Iris pigment epithelial cell (primary cell): ENCODE results near the gene CCDC73.
A peak's percentile ranks its signal among the peaks of the same experiment; 100 is the strongest.
"Not testable (repeated sequence)": the region's sequence is repeated elsewhere in the genome, so short reads cannot be mapped to it uniquely, and the experiment has no call there.

Experiments used
- DNase-seq: peaks from one replicate; pipeline ENCODE4 v3.0.0-alpha.2; 2011; ENCODE audit warnings: low read depth

Gene CCDC73

DNA sequence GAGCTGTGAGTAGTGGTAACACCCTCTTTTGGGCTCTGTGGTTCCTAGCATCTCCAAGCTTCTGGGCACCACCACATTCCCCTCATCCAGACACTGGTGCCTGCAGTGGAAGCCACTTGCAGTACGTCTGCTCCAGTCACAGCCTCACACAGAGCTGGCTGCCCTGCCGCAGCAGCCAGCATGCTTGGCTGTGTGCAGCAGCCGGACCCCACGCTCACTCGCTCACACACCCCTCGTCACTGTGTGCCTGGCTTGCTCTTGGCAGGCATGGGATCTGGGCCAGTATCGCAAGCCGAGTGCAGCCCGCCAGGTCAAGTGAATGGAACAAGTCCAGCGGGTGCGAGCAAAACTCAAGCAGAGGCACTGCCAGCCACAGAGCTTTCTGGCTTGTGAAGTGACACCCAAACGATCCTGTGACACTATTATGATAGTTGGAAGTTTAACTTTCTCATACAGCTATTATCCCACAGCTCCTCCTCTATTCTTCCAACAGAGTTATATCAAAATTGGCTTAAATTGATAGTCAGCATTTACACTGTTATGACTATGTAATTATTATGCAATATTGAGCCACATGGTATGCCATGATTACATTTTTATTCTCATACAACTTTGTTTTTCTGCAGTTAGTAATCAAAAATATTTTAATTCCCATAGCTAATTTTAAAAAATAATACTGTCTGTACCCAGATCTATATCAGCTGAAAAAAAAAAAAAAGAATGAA lies 89.0 kb downstream of the CCDC73 start:
- no peak for DNase-seq

GRCh38 chr11:32704775-32705174 lies 89.7 kb downstream of the CCDC73 start:
- no peak for DNase-seq

DNA sequence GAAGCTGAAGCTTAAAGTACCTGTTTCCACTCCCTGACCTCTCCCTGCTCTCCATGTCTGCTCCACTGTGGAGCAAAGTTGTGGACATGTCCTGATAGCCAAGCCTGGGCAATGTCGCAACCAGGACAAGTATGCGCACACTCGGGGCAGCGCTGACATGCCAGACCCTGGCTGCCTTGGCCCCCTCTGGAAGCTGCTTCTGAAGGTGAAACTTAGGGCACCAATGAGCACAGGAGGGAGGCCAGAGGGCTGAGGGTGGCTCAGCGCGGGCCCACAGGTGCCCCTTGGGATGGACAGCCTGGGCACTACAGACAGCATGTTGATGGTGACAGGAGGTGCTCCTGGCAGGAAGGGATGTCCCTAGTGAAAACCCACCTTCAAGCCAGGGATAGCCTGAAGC lies 90.2 kb downstream of the CCDC73 start:
- no peak for DNase-seq

GRCh38 chr11:32701616-32702015 lies 92.8 kb downstream of the CCDC73 start:
- no peak for DNase-seq

DNA sequence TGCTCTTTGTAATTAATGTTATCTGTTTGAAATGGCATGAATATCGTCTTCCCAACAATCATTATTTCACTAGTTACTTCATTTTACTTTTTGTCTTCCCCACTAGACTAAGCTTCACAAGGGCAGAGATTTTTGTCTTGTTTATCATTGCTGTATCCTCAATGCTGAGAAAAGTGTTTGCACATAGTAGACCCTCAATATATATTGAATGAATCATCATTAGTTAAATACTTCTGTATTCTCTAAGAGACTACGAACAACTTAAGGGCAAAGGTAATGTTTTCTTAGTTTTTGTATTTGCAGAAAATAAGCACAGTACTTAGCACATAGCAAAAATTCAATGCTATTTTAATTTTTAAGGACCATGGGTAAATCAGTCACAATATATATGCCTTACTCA lies 95.9 kb downstream of the CCDC73 start:
- no peak for DNase-seq

DNA sequence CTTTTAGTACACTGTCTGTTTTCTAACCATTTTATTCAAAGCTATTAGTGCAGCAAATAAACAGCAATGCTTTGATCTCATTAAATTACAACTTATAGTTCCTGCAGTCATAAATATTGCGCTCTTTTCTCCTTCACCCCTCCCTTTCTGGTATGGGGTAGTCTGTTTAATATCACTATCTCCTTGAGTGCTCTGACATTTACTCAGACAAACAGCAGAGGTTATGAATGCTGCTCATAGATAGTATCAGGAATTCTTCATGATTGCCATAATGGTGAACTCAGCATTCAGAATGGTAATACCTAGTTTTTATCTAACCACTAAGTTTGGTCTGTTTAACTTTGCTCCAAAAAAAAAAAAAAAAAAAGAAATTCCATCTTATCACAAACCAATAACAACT lies 123.4 kb downstream of the CCDC73 start:
- DNase-seq, result no peak

GRCh38 chr11:32659672-32660071 lies 134.8 kb downstream of the CCDC73 start:
- no peak for DNase-seq

- peak; percentile 30 for DNase-seq
Observed at GRCh38 chr11:32658639-32659406, 135.6 kb downstream of the CCDC73 start.

- peak; percentile 51 for DNase-seq
Observed at GRCh38 chr11:32643526-32643925, 150.9 kb downstream of the CCDC73 start.

GRCh38 chr11:32641361-32641760 lies 153.1 kb downstream of the CCDC73 start:
- no peak for DNase-seq

- no peak for DNase-seq
Observed at GRCh38 chr11:32635819-32636218, 158.6 kb downstream of the CCDC73 start.

DNA sequence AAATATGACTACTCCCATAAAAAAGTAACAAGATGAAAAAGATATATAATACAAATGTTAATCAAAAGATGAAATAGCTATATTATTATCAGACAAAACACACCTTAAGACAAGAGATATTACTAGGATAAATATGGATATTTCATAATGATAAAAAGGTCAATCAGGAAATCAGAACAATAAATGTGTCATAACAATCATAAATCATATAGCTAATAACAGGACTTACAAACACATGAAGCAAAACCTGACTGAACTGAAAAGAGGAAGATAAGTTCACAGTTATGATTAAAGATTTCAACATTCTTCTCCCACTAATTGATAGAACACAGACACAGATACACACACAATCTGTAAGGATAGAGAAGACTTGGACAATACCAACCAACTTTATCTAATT lies 163.6 kb downstream of the CCDC73 start:
- DNase-seq, result no peak

DNA sequence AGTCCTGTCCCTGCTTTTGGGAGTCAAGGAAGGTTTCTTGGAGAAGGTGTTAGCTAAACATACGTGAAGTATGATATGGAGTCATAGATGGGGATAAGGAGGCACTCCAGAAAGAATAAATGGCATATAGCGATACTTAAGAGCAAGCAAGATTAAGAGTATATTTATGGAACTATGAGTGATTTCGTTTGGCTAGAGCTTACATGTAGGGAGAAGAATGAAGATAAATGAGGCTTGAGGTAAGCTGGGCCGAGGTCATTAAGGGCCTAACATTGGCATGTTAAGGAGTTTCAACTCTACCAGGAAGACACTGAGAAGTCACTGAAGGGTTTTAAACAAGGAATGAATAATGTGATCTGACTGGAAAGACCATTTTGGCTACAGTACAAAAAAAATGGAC lies 177.6 kb downstream of the CCDC73 start:
- DNase-seq, result no peak

DNA sequence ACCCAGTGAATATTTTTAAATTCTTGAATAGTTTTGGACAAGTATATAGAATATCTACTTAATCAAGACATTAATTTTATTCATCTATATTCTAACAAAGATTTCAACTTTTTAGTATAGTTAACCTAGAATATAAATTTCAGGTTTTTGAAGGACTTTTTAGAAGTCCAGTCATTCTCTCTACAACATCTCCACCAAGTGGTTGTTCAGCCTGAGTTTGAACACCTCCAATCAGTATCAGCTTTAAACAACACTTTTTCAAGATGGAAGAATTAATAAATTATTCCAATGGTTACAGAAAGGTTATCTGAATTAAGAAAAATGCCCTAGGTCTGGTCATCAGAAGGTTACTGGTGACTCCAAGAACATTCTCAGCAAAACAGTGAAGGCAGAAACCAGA lies 179.0 kb downstream of the CCDC73 start:
- DNase-seq, result peak; percentile 11

- DNase-seq, result no peak
Observed at GRCh38 chr11:32613500-32614151, 180.8 kb downstream of the CCDC73 start.

- no peak for DNase-seq
Observed at GRCh38 chr11:32610797-32611352, 183.6 kb downstream of the CCDC73 start.

- DNase-seq, result not testable (repeated sequence)
Observed at GRCh38 chr11:32608826-32609225, 185.6 kb downstream of the CCDC73 start.

DNA sequence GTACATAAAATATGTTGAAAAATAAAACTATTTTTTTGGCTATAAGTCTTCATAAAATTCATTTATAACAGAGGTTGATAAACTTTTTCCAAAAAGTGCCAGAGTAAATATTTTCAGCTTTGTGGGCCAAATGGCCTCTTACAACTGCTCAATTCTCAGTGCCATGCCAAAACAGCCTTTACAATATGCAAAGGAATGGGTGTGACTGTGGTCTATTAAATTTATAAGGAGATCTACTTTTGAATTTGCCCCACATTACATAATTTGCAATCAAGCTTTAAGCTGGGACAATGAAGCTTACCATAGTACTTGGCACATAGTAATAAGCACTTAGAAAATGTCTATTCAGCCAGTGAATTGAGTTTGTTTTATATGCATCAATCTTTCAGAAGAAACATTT lies 188.2 kb downstream of the CCDC73 start:
- DNase-seq, result no peak

GRCh38 chr11:32602657-32603415 lies 191.6 kb downstream of the CCDC73 start:
- DNase-seq, result peak; percentile 72

DNA sequence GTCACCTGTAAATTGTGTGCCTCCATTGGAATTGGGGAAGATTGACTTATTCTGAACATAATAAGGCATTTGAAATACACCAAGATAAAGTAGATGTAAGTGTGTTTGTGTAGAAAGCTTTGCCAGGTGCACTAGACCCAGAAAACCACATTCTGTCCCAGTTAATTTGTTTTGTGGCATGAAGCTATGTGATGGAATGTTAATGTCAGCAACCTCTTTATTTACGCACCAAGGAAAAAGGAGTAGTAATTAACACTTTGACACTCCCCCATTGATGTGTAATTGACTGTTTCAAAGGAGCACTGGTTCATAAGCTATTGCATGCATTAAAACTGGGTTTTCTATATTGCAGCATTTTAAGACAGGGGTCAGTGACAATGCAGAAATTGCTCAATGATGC lies 196.5 kb downstream of the CCDC73 start:
- no peak for DNase-seq

DNA sequence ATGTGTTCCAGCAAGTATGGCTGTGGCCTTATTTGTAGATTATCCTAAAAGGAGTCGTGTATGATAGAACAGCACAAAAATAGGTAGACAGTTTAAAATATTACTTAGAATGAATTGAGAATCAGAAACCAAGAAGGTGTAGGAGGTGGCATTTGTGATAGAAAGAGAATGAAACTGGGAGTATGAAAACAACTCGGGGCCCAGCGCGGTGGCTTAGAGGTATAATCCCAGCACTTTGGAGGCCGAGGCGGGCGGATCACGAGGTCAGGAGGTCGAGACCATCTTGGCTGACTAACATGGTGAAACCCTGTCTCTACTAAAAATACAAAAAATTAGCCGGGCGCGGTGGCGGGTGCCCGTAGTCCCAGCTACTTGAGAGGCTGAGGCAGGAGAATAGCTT lies 198.3 kb downstream of the CCDC73 start:
- DNase-seq, result not testable (repeated sequence)

GRCh38 chr11:32594272-32594671 lies 200.2 kb downstream of the CCDC73 start:
- DNase-seq, result no peak
